Measurements from ENCODE around the gene SCT.

DNA sequence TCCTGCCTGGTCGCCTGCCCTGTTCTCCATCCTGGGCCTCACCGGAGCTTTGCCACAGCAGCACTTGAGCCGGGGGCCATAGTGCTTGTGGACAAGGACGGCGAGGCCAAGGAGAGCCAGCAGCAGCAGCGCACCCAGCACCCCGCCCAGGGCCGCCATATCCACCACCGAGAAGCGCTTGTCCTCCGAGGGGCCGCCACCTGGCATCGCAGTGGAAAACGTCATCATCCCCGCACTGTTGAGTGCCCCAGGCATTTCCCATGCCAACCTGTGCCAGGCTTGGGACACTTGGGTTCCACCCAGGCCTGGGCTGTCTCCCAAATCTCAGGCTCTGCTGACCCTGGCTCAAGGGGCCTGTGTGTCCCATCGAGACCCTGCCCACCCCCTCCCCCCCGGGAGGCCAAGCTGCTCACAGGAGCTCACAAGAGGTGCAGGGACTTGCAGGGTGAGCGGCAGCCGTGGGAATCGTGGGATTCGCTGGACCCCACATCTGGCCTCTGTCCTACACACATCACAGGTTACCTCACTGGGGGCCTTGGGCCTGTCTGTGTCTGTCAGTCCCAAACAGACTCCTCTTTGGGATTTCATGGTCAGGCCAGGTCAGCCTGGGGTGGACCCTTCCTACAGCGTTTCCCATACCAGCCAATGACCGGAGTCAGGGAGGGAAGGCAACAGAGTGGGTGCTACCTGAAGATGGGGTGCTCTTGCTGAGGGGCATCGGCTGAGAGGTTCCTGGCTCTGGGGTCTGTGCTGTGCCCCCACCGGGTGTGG lies 8.9 kb downstream of the SCT start:
- TF ChIP-seq, protein P1, sequence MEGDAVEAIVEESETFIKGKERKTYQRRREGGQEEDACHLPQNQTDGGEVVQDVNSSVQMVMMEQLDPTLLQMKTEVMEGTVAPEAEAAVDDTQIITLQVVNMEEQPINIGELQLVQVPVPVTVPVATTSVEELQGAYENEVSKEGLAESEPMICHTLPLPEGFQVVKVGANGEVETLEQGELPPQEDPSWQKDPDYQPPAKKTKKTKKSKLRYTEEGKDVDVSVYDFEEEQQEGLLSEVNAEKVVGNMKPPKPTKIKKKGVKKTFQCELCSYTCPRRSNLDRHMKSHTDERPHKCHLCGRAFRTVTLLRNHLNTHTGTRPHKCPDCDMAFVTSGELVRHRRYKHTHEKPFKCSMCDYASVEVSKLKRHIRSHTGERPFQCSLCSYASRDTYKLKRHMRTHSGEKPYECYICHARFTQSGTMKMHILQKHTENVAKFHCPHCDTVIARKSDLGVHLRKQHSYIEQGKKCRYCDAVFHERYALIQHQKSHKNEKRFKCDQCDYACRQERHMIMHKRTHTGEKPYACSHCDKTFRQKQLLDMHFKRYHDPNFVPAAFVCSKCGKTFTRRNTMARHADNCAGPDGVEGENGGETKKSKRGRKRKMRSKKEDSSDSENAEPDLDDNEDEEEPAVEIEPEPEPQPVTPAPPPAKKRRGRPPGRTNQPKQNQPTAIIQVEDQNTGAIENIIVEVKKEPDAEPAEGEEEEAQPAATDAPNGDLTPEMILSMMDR (IDR thresholded peaks at IDR 0.05) = no peak
- TF ChIP-seq EP300 (IDR thresholded peaks at IDR 0.05) (no peak), POLR2AphosphoS5 (IDR thresholded peaks at IDR 0.05) (no peak)

Measured in stomach (tissue), 4 donors.